WTC11 (cell line): ENCODE measurements around the gene ROMO1. TPM values are rescaled to one million over a fixed set of nuclear protein-coding genes. Genes with fewer than 3 reads are reported as not detected.
"Not testable (repeated sequence)": the region's sequence is repeated elsewhere in the genome, so short reads cannot be mapped to it uniquely, and the experiment has no call there.

Source experiments
- ATAC-seq: fragments of 200-7000 bp; cut with Tn5 transposase; 2 replicates; pipeline ENCODE4 v1.10.0; 2021; ENCODE audit warnings: mild to moderate bottlenecking, moderate library complexity
- CTCF ChIA-PET: fragments of 300-600 bp; sonication (Branson Sonifier 250); formaldehyde crosslinking; loops from one replicate; lab custom pipeline; 2021; ENCODE audit warnings: antibody characterized with exemption; lab: Charles Lee
- POLR2A ChIA-PET: fragments of 350-600 bp; sonication (Branson Sonifier 250); formaldehyde crosslinking; loops from one replicate; lab custom pipeline; 2021; ENCODE audit warnings: antibody characterized with exemption; lab: Charles Lee
- DNase-seq: peaks from one replicate; pipeline ENCODE4 v3.0.0; 2021; ENCODE audit warnings: low spot score
- H3K27ac Mint-ChIP-seq: 2 replicates; pipeline ENCODE4 v1.8.0; 2021; ENCODE audit warnings: mixed read lengths
- H3K27me3 Mint-ChIP-seq: 2 replicates; pipeline ENCODE4 v1.8.0; 2021; ENCODE audit warnings: low read depth, mild to moderate bottlenecking, moderate library complexity, mixed read lengths
- H3K36me3 Mint-ChIP-seq: 2 replicates; pipeline ENCODE4 v1.8.0; 2021; ENCODE audit warnings: mixed read lengths
- H3K4me1 Mint-ChIP-seq: 2 replicates; pipeline ENCODE4 v1.8.0; 2022; ENCODE audit warnings: mixed read lengths
- H3K4me3 Mint-ChIP-seq: 2 replicates; pipeline ENCODE4 v1.8.0; 2021; ENCODE audit warnings: mild to moderate bottlenecking, moderate library complexity, mixed read lengths
- H3K9me3 Mint-ChIP-seq: 2 replicates; pipeline ENCODE4 v1.8.0; 2021; ENCODE audit warnings: mixed read lengths
- AFF4 ChIP-seq: sonication (generic); formaldehyde crosslinking; IDR thresholded peaks from 2 replicates; pipeline ENCODE4 v1.8.1; 2023; ENCODE audit warnings: mild to moderate bottlenecking, missing genetic modification reagents, borderline replicate concordance
- AR ChIP-seq: fragments of 250-450 bp; sonication (Bioruptor Pico); IDR thresholded peaks from 2 replicates; pipeline ENCODE4 v1.9.0; 2021; ENCODE audit warnings: mild to moderate bottlenecking
- ATF1 ChIP-seq: sonication (generic); formaldehyde crosslinking; IDR thresholded peaks from 2 replicates; pipeline ENCODE4 v1.8.1; 2023; ENCODE audit warnings: mild to moderate bottlenecking, moderate library complexity, missing genetic modification reagents
- CDX4 ChIP-seq: fragments of 250-450 bp; sonication (Bioruptor Pico); IDR thresholded peaks from 2 replicates; pipeline ENCODE4 v1.9.0; 2021; ENCODE audit warnings: moderate library complexity, mild to moderate bottlenecking, inconsistent platforms, borderline replicate concordance
- CREM ChIP-seq: sonication (generic); formaldehyde crosslinking; IDR thresholded peaks from 2 replicates; pipeline ENCODE4 v1.8.1; 2022; ENCODE audit warnings: mild to moderate bottlenecking, missing genetic modification reagents, moderate library complexity
- CTCF ChIP-seq: fragments of 200-600 bp; IDR thresholded peaks from 2 replicates; pipeline ENCODE4 v1.8.0; 2022; ENCODE audit warnings: antibody characterized with exemption
- ELF4 ChIP-seq: sonication (generic); formaldehyde crosslinking; IDR thresholded peaks from 2 replicates; pipeline ENCODE4 v1.8.1; 2022; ENCODE audit warnings: low read depth, mild to moderate bottlenecking, moderate library complexity, missing genetic modification reagents
- ETV6 ChIP-seq: sonication (generic); formaldehyde crosslinking; IDR thresholded peaks from 2 replicates; pipeline ENCODE4 v1.8.1; 2022; ENCODE audit warnings: mild to moderate bottlenecking, missing genetic modification reagents
- FOXP4 ChIP-seq: sonication (generic); formaldehyde crosslinking; IDR thresholded peaks from 2 replicates; pipeline ENCODE4 v1.8.0; 2022; ENCODE audit warnings: mild to moderate bottlenecking, missing genetic modification reagents
- GABPB1 ChIP-seq: sonication (generic); formaldehyde crosslinking; IDR thresholded peaks from 2 replicates; pipeline ENCODE4 v1.8.1; 2023; ENCODE audit warnings: mild to moderate bottlenecking, missing genetic modification reagents
- GRHL2 ChIP-seq: fragments of 250-450 bp; sonication (Bioruptor Pico); IDR thresholded peaks from 2 replicates; pipeline ENCODE4 v1.8.0; 2022; ENCODE audit warnings: mild to moderate bottlenecking, moderate library complexity; ENCODE audit not compliant: insufficient replicate concordance, severe bottlenecking
- GTF2I ChIP-seq: fragments of 250-450 bp; sonication (Bioruptor Pico); conservative IDR thresholded peaks from 2 replicates; pipeline ENCODE4 v1.4.0; 2021; ENCODE audit warnings: mild to moderate bottlenecking
- MXD4 ChIP-seq: fragments of 250-450 bp; sonication (Bioruptor Pico); IDR thresholded peaks from 2 replicates; pipeline ENCODE4 v1.8.0; 2021; ENCODE audit warnings: mild to moderate bottlenecking, moderate library complexity, borderline replicate concordance
- OVOL2 ChIP-seq: fragments of 250-450 bp; sonication (Bioruptor Pico); IDR thresholded peaks from 2 replicates; pipeline ENCODE4 v1.9.0; 2021; ENCODE audit warnings: mild to moderate bottlenecking, borderline replicate concordance
- SP1 ChIP-seq: sonication (generic); formaldehyde crosslinking; conservative IDR thresholded peaks from 2 replicates; pipeline ENCODE4 v1.8.1; 2022; ENCODE audit warnings: missing genetic modification reagents
- TEAD4 ChIP-seq: sonication (generic); formaldehyde crosslinking; IDR thresholded peaks from 2 replicates; pipeline ENCODE4 v1.8.0; 2022; ENCODE audit warnings: mild to moderate bottlenecking, missing genetic modification reagents
- ZNF317 ChIP-seq: sonication (generic); formaldehyde crosslinking; IDR thresholded peaks from 2 replicates; pipeline ENCODE4 v1.8.1; 2023; ENCODE audit warnings: low read depth, mild to moderate bottlenecking, moderate library complexity, missing genetic modification reagents, borderline replicate concordance
- ZNF425 ChIP-seq: fragments of 250-450 bp; sonication (Bioruptor Pico); conservative IDR thresholded peaks from 2 replicates; pipeline ENCODE4 v1.9.0; 2021; ENCODE audit warnings: mild to moderate bottlenecking
- total RNA-seq: library from RNA; stranded (reverse); gene quantifications from 3 replicates; pipeline ENCODE4 v1.2.3, GENCODE V29; 2021

ROMO1 gene
- total RNA-seq, 1 experiment from 2014 or later = 213 TPM

GRCh38 chr20:35686872-35687271 lies 12.3 kb upstream of the ROMO1 start:
- peaks cover 37% of the 10 kb centered on the region for H3K36me3 Mint-ChIP-seq
- peak; percentile 38; the same call in 1 of the 2 replicates for TF ChIP-seq CTCF
- CTCF ChIA-PET = interaction anchor here (0.6 to 1.6 kb wide), 7 partner anchors 67 to 306 kb away, joined by 3 to 7 read pairs (median 6); partner anchors contain the start of gene SCAND1
- H3K4me1 Mint-ChIP-seq, H3K27ac Mint-ChIP-seq, H3K4me3 Mint-ChIP-seq, POLR2A ChIA-PET, ATAC-seq, H3K27me3 Mint-ChIP-seq: not testable (repeated sequence)
- peak; percentile 75 for DNase-seq
- H3K9me3 Mint-ChIP-seq = peaks cover 18% of the 10 kb centered on the region

GRCh38 chr20:35690265-35690664 lies 8.9 kb upstream of the ROMO1 start:
- no peak overlapping the region for H3K4me3 Mint-ChIP-seq
- no peaks in the 10 kb centered on the region for H3K27me3 Mint-ChIP-seq
- CTCF ChIA-PET = interaction anchor here (0.7 kb wide), 1 partner anchor 85 kb away, joined by 3 read pairs; no protein-coding TSS in a partner anchor
- TF ChIP-seq CREM (no peak), SP1 (CRISPR knock-in tag) (no peak), TEAD4 (CRISPR knock-in tag) (no peak), GRHL2 (CRISPR knock-in tag) (no peak), AFF4 (CRISPR knock-in tag) (no peak), CTCF (no peak), ZNF317 (CRISPR knock-in tag) (no peak), FOXP4 (CRISPR knock-in tag) (no peak), ZNF425 (CRISPR knock-in tag) (no peak), GABPB1 (CRISPR knock-in tag) (no peak), AR (CRISPR knock-in tag) (no peak), MXD4 (CRISPR knock-in tag) (no peak), GTF2I (no peak), ETV6 (CRISPR knock-in tag) (no peak), CDX4 (CRISPR knock-in tag) (no peak), ATF1 (CRISPR knock-in tag) (no peak), OVOL2 (CRISPR knock-in tag) (no peak), ELF4 (CRISPR knock-in tag) (no peak)
- no peak overlapping the region for H3K27ac Mint-ChIP-seq
- ATAC-seq (no peak), DNase-seq (no peak)
- peaks cover 41% of the 10 kb centered on the region for H3K36me3 Mint-ChIP-seq
- peaks cover 18% of the 10 kb centered on the region for H3K9me3 Mint-ChIP-seq
- no peaks in the 10 kb centered on the region for H3K4me1 Mint-ChIP-seq
- POLR2A ChIA-PET = no interaction called here
